MCF 10A (cell line): Measurements from ENCODE around the gene TGFBR3. TPM values are rescaled to one million over a fixed set of nuclear protein-coding genes. Genes with fewer than 3 reads are reported as not detected.
A peak's percentile ranks its signal among the peaks of the same experiment; 100 is the strongest.

Experiments
- BruUV-seq: library from RNA; stranded (reverse); fragments of 400-500 nt; replicated peaks from 2 replicates; lab custom pipeline; 2021; lab: Mats Ljungman, UMichigan
- CTCF ChIA-PET: fragments of 300-600 bp; sonication (Branson Sonifier 250); formaldehyde crosslinking; extraction: SDS; loops from one replicate; lab custom pipeline; 2021; ENCODE audit warnings: antibody characterized with exemption, inconsistent platforms; lab: Yijun Ruan, JAX
- POLR2A ChIA-PET: fragments of 300-600, 350-650 bp; sonication (Branson Sonifier 250); formaldehyde crosslinking; extraction: SDS; loops from one replicate; lab custom pipeline; 2020; ENCODE audit warnings: antibody characterized with exemption, inconsistent platforms; lab: Yijun Ruan, JAX
- DNase-seq: peaks from one replicate; pipeline ENCODE4 v3.0.0-alpha.2; 2018; ENCODE audit not compliant: unreplicated experiment
- H3K27ac Mint-ChIP-seq: one replicate; pipeline ENCODE4 v1.8.0; 2022; ENCODE audit warnings: mild to moderate bottlenecking, low read depth, mixed read lengths; ENCODE audit not compliant: unreplicated experiment
- H3K27me3 Mint-ChIP-seq: one replicate; pipeline ENCODE4 v1.8.0; 2022; ENCODE audit warnings: mixed read lengths; ENCODE audit not compliant: insufficient read depth, unreplicated experiment
- H3K36me3 Mint-ChIP-seq: one replicate; pipeline ENCODE4 v1.8.0; 2022; ENCODE audit warnings: mild to moderate bottlenecking, moderate library complexity, mixed read lengths; ENCODE audit not compliant: insufficient read depth, unreplicated experiment
- H3K4me1 Mint-ChIP-seq: one replicate; pipeline ENCODE4 v1.8.0; 2022; ENCODE audit warnings: mixed read lengths; ENCODE audit not compliant: insufficient read depth, unreplicated experiment
- H3K4me3 Mint-ChIP-seq: one replicate; pipeline ENCODE4 v1.8.0; 2022; ENCODE audit warnings: mild to moderate bottlenecking, moderate library complexity, mixed read lengths; ENCODE audit not compliant: unreplicated experiment
- H3K9me3 Mint-ChIP-seq: one replicate; pipeline ENCODE4 v1.8.0; 2022; ENCODE audit warnings: mixed read lengths; ENCODE audit not compliant: unreplicated experiment
- CTCF ChIP-seq: fragments of 200-600 bp; IDR thresholded peaks from one replicate; pipeline ENCODE4 v1.8.0; 2022; ENCODE audit warnings: antibody characterized with exemption, mild to moderate bottlenecking; ENCODE audit not compliant: unreplicated experiment
- intact Hi-C: fragments of 100-400 bp; cut with micrococcal nuclease; formaldehyde crosslinking; loops from 2 replicates; pipeline ENCODE4 v1.14.1; 2022
- total RNA-seq: library from RNA; stranded (reverse); gene quantifications from 2 replicates; pipeline ENCODE4 v1.2.3, GENCODE V29; 2022

TGFBR3 gene
- total RNA-seq, 1 experiment from 2014 or later = 12.0 TPM

- ChIA-PET POLR2A (interaction anchor here (0.6 to 2.0 kb wide), 6 partner anchors 9 to 327 kb away, joined by 3 to 6 read pairs (median 4); no protein-coding TSS in a partner anchor), CTCF (interaction anchor here (0.7 kb wide), 1 partner anchor 13 kb away, joined by 4 read pairs; no protein-coding TSS in a partner anchor)
- Mint-ChIP-seq H3K27ac (no peak overlapping the region), H3K27me3 (no peaks in the 10 kb centered on the region), H3K4me3 (no peak overlapping the region), H3K36me3 (no peaks in the 10 kb centered on the region), H3K9me3 (no peaks in the 10 kb centered on the region), H3K4me1 (peaks cover 41% of the 10 kb centered on the region)
- no TSS peak for BruUV-seq
- intact Hi-C loops = no loop called here
- peak; percentile 38 for DNase-seq
- no peak for TF ChIP-seq CTCF
These were observed 8.3 kb downstream of the TGFBR3 start for GRCh38 chr1:91877574-91878208.

- Mint-ChIP-seq H3K4me1 (peaks cover 47% of the 10 kb centered on the region), H3K4me3 (no peak overlapping the region), H3K36me3 (no peaks in the 10 kb centered on the region), H3K27ac (no peak overlapping the region), H3K9me3 (no peaks in the 10 kb centered on the region), H3K27me3 (no peaks in the 10 kb centered on the region)
- CTCF ChIA-PET = interaction anchor here (0.7 kb wide), 1 partner anchor 13 kb away, joined by 4 read pairs; no protein-coding TSS in a partner anchor
- DNase-seq = no peak
- no peak for TF ChIP-seq CTCF
- no TSS peak for BruUV-seq
- intact Hi-C loops = no loop called here
- POLR2A ChIA-PET = interaction anchor here (0.8 to 2.0 kb wide), 3 partner anchors 12 to 31 kb away, joined by 3 to 6 read pairs (median 6); no protein-coding TSS in a partner anchor
These were observed 9.0 kb downstream of the TGFBR3 start for GRCh38 chr1:91876781-91877573.

- Mint-ChIP-seq H3K27me3 (no peaks in the 10 kb centered on the region), H3K36me3 (peaks cover 5% of the 10 kb centered on the region), H3K4me1 (peaks cover 56% of the 10 kb centered on the region), H3K27ac (no peak overlapping the region), H3K9me3 (no peaks in the 10 kb centered on the region), H3K4me3 (no peak overlapping the region)
- no peak for TF ChIP-seq CTCF
- CTCF ChIA-PET = interaction anchor here (1.5 kb wide), 1 partner anchor 10 kb away, joined by 5 read pairs; no protein-coding TSS in a partner anchor
- POLR2A ChIA-PET = interaction anchor here (0.9 to 2.0 kb wide), 4 partner anchors 8 to 31 kb away, joined by 3 to 10 read pairs (median 6); no protein-coding TSS in a partner anchor
- DNase-seq = no peak
- no TSS peak for BruUV-seq
- intact Hi-C loops = no loop called here
These were observed 9.9 kb downstream of the TGFBR3 start for GRCh38 chr1:91876040-91876470.

GRCh38 chr1:91874167-91874566 is 11.8 kb downstream of the TGFBR3 start:
- DNase-seq = no peak
- BruUV-seq = no TSS peak
- Mint-ChIP-seq H3K4me3 (no peak overlapping the region), H3K27me3 (no peaks in the 10 kb centered on the region), H3K4me1 (peaks cover 61% of the 10 kb centered on the region), H3K27ac (no peak overlapping the region), H3K36me3 (peaks cover 6% of the 10 kb centered on the region), H3K9me3 (no peaks in the 10 kb centered on the region)
- POLR2A ChIA-PET = interaction anchor here (0.6 to 3.5 kb wide), 4 partner anchors 28 to 297 kb away, joined by 3 to 27 read pairs (median 4); no protein-coding TSS in a partner anchor
- intact Hi-C loops = no loop called here
- CTCF ChIA-PET = interaction anchor here (0.7 to 1.1 kb wide), 2 partner anchors 10 to 58 kb away, joined by 3 read pairs; no protein-coding TSS in a partner anchor
- no peak for TF ChIP-seq CTCF
